H1 (cell line): ENCODE results near the gene MTR. TPM values are rescaled to one million over a fixed set of nuclear protein-coding genes. Genes with fewer than 3 reads are reported as not detected.
A peak's percentile ranks its signal among the peaks of the same experiment; 100 is the strongest.

Experiments
- CTCF ChIA-PET: fragments of 300-600 bp; sonication (Branson Sonifier 250); formaldehyde crosslinking; loops from one replicate; lab custom pipeline; 2021; ENCODE audit not compliant: partially characterized antibody; lab: Charles Lee
- POLR2A ChIA-PET: fragments of 300-600 bp; sonication (Branson Sonifier 250); formaldehyde crosslinking; loops from one replicate; lab custom pipeline; 2021; ENCODE audit warnings: inconsistent platforms; ENCODE audit not compliant: partially characterized antibody; lab: Charles Lee
- DNase-seq, 2 experiments: peaks; one replicate each; pipeline versions ENCODE4 v3.0.0 to v3.0.0-alpha.2; 2010 to 2022; ENCODE audit warnings: low spot score in 2 of 2, low read depth in 1 of 2, mixed read lengths in 1 of 2
- FAIRE-seq: peaks from 2 replicates; lab custom pipeline; 2011; peaks lifted over from hg19 to GRCh38; lab: Jason Lieb, UNC
- H2AFZ ChIP-seq: 2 replicates; pipeline ENCODE4 v1.8.1; 2012; ENCODE audit warnings: low read length, inconsistent platforms
- H2AK5ac ChIP-seq: 2 replicates; pipeline ENCODE4 v1.6.1; 2013; ENCODE audit warnings: low read depth, low read length
- H2BK120ac ChIP-seq: replicated peaks from 2 replicates; pipeline ENCODE3; 2013; ENCODE audit warnings: low read depth, low read length, inconsistent platforms
- H2BK12ac ChIP-seq: 2 replicates; pipeline ENCODE4 v1.6.1; 2013; ENCODE audit warnings: low read depth, low read length
- H2BK15ac ChIP-seq: 2 replicates; pipeline ENCODE4 v1.6.1; 2013; ENCODE audit warnings: low read length
- H2BK20ac ChIP-seq: 2 replicates; pipeline ENCODE4 v1.6.1; 2013; ENCODE audit warnings: low read length
- H2BK5ac ChIP-seq: 2 replicates; pipeline ENCODE4 v1.6.1; 2013; ENCODE audit warnings: low read depth, low read length
- H3K14ac ChIP-seq: 2 replicates; pipeline ENCODE4 v1.6.1; 2013; ENCODE audit warnings: inconsistent platforms; ENCODE audit not compliant: insufficient read length
- H3K18ac ChIP-seq: 2 replicates; pipeline ENCODE4 v1.6.1; 2013; ENCODE audit warnings: low read length; ENCODE audit errors: extremely low read depth
- H3K23ac ChIP-seq: 2 replicates; pipeline ENCODE4 v1.6.1; 2013; ENCODE audit warnings: inconsistent platforms; ENCODE audit not compliant: insufficient read length
- H3K23me2 ChIP-seq: 2 replicates; pipeline ENCODE4 v1.6.1; 2013; ENCODE audit warnings: low read depth, low read length
- H3K27ac ChIP-seq: 2 replicates; pipeline ENCODE4 v1.6.1; 2011; ENCODE audit warnings: low read depth, low read length, inconsistent platforms
- H3K27me3 ChIP-seq, 4 experiments: replicated peaks in 1 of 4; 1 replicate in 1 of 4; 2 replicates in 3 of 4; pipeline versions ENCODE4 v1.6.1 to v1.8.1; 2011 to 2013; ENCODE audit warnings: low read length in 3 of 4, mild to moderate bottlenecking in 3 of 4, inconsistent platforms in 2 of 4, mixed read lengths in 2 of 4, moderate library complexity in 1 of 4; ENCODE audit not compliant: control insufficient read depth in 3 of 4, insufficient read depth in 3 of 4; ENCODE audit errors: extremely low read depth in 1 of 4
- H3K36me3 ChIP-seq, 4 experiments: 2 replicates each; pipeline versions ENCODE4 v1.6.1 to v1.8.1; 2011 to 2013; ENCODE audit warnings: mild to moderate bottlenecking in 4 of 4, low read length in 3 of 4, moderate library complexity in 2 of 4, control low read depth in 1 of 4, inconsistent platforms in 1 of 4; ENCODE audit not compliant: insufficient read depth in 4 of 4, control insufficient read depth in 2 of 4
- H3K4ac ChIP-seq: replicated peaks from 2 replicates; pipeline ENCODE3; 2013; ENCODE audit warnings: low read length, low read depth, mixed read lengths, inconsistent platforms; ENCODE audit not compliant: insufficient read length
- H3K4me1 ChIP-seq, 4 experiments: replicated peaks in 1 of 4; 1 replicate in 1 of 4; 2 replicates in 3 of 4; pipeline versions ENCODE4 v1.6.1 to v1.8.1; 2011 to 2013; ENCODE audit warnings: low read length in 3 of 4, inconsistent platforms in 2 of 4, mixed read lengths in 1 of 4; ENCODE audit not compliant: insufficient read depth in 4 of 4, control insufficient read depth in 3 of 4
- H3K4me2 ChIP-seq, 2 experiments: 2 replicates each; pipeline versions ENCODE4 v1.6.1 to v1.8.1; 2011 to 2013; ENCODE audit warnings: low read depth in 2 of 2, low read length in 2 of 2, control low read depth in 1 of 2, inconsistent platforms in 1 of 2, mild to moderate bottlenecking in 1 of 2; ENCODE audit not compliant: insufficient read depth in 1 of 2
- H3K4me3 ChIP-seq, 4 experiments: fragments of 200-600, 300-600 bp in 1 of 4; sonication (generic), shearing (Covaris generic), sonication (Bioruptor Twin) in 1 of 4; 2 replicates each; pipeline versions ENCODE4 v1.5.1 to v1.8.1; 2011 to 2016; ENCODE audit warnings: low read length in 4 of 4, low read depth in 3 of 4, control low read depth in 2 of 4, inconsistent platforms in 2 of 4, mild to moderate bottlenecking in 2 of 4, mixed read lengths in 1 of 4, moderate library complexity in 1 of 4; ENCODE audit not compliant: insufficient read depth in 2 of 4; ENCODE audit errors: extremely low read depth in 1 of 4
- H3K56ac ChIP-seq: replicated peaks from 2 replicates; pipeline ENCODE3; 2013; ENCODE audit warnings: low read depth, mild to moderate bottlenecking, mixed read lengths, low read length, inconsistent platforms; ENCODE audit not compliant: insufficient read length
- H3K79me1 ChIP-seq: 2 replicates; pipeline ENCODE4 v1.6.1; 2013; ENCODE audit warnings: low read depth, low read length, control low read depth
- H3K79me2 ChIP-seq, 2 experiments: 2 replicates each; pipeline versions ENCODE4 v1.6.1 to v1.8.1; 2012 to 2013; ENCODE audit warnings: low read length in 2 of 2, mild to moderate bottlenecking in 2 of 2, inconsistent platforms in 1 of 2; ENCODE audit not compliant: insufficient read depth in 2 of 2, control insufficient read depth in 1 of 2
- H3K9ac ChIP-seq, 4 experiments: replicated peaks in 1 of 4; 1 replicate in 1 of 4; 2 replicates in 3 of 4; pipeline versions ENCODE4 v1.6.1 to v1.8.1; 2011 to 2013; ENCODE audit warnings: low read depth in 3 of 4, low read length in 3 of 4, control low read depth in 2 of 4, mild to moderate bottlenecking in 2 of 4, moderate library complexity in 2 of 4, inconsistent platforms in 1 of 4; ENCODE audit errors: extremely low read depth in 1 of 4
- H3K9me3 ChIP-seq, 2 experiments: 2 replicates each; pipeline versions ENCODE4 v1.6.1 to v1.8.1; 2012 to 2013; ENCODE audit warnings: mild to moderate bottlenecking in 2 of 2, moderate library complexity in 2 of 2, control low read depth in 1 of 2, inconsistent platforms in 1 of 2, low read depth in 1 of 2, low read length in 1 of 2, mixed read lengths in 1 of 2; ENCODE audit not compliant: insufficient read depth in 2 of 2
- H4K20me1 ChIP-seq, 2 experiments: replicated peaks in 1 of 2; 2 replicates each; pipeline versions ENCODE3 to v1.8.1; 2011 to 2013; ENCODE audit warnings: inconsistent platforms in 2 of 2, low read length in 2 of 2, mild to moderate bottlenecking in 1 of 2; ENCODE audit not compliant: insufficient read depth in 2 of 2, control insufficient read depth in 1 of 2
- H4K5ac ChIP-seq: 2 replicates; pipeline ENCODE4 v1.6.1; 2013; ENCODE audit warnings: low read length, low read depth, mixed read lengths, inconsistent platforms; ENCODE audit not compliant: insufficient read length
- H4K8ac ChIP-seq: 2 replicates; pipeline ENCODE4 v1.8.0; 2013; ENCODE audit warnings: mild to moderate bottlenecking, moderate library complexity, low read length, inconsistent platforms; ENCODE audit not compliant: insufficient read depth; ENCODE audit errors: extremely low read depth
- H4K91ac ChIP-seq: replicated peaks from 2 replicates; pipeline ENCODE3; 2013; ENCODE audit warnings: low read length, mixed read lengths, inconsistent platforms; ENCODE audit not compliant: insufficient read length
- EP300 ChIP-seq, 2 experiments: IDR thresholded peaks; 1 replicate in 1 of 2; 2 replicates in 1 of 2; pipeline ENCODE4 v1.6.1; 2011 to 2012; ENCODE audit warnings: low read depth in 2 of 2, low read length in 2 of 2, mild to moderate bottlenecking in 2 of 2, borderline replicate concordance in 1 of 2, inconsistent platforms in 1 of 2, moderate library complexity in 1 of 2
- EZH2 ChIP-seq: fragments of 200-600 bp; sonication (generic); IDR thresholded peaks from 2 replicates; pipeline ENCODE4 v1.7.1; 2012; ENCODE audit warnings: low read depth, mild to moderate bottlenecking, moderate library complexity, low read length, inconsistent platforms; ENCODE audit not compliant: severe bottlenecking
- HDAC2 ChIP-seq, 2 experiments: fragments of 300-600 bp in 1 of 2; sonication (generic) in 1 of 2; IDR thresholded peaks; 2 replicates each; pipeline ENCODE4 v1.6.1; 2011 to 2012; ENCODE audit warnings: low read depth in 2 of 2, low read length in 2 of 2, mild to moderate bottlenecking in 2 of 2, moderate library complexity in 2 of 2, borderline replicate concordance in 1 of 2, inconsistent platforms in 1 of 2
- RAD21 ChIP-seq, 2 experiments: IDR thresholded peaks in 1 of 2; conservative IDR thresholded peaks in 1 of 2; 2 replicates each; pipeline ENCODE4 v1.6.1; 2011; ENCODE audit warnings: low read depth in 2 of 2, low read length in 2 of 2, improper control_type of control experiment in 1 of 2, inconsistent platforms in 1 of 2, mild to moderate bottlenecking in 1 of 2, moderate library complexity in 1 of 2
- SIX5 ChIP-seq: IDR thresholded peaks from 2 replicates; pipeline ENCODE4 v1.6.1; 2011; ENCODE audit warnings: mild to moderate bottlenecking, low read depth, low read length
- TAF1 ChIP-seq: IDR thresholded peaks from 2 replicates; pipeline ENCODE4 v1.6.1; 2011; ENCODE audit warnings: mild to moderate bottlenecking, low read depth, low read length
- USF2 ChIP-seq: IDR thresholded peaks from 2 replicates; pipeline ENCODE4 v1.6.1; 2011; ENCODE audit warnings: low read length, improper control_type of control experiment
- WGBS, 2 experiments: shearing (Covaris generic) in 1 of 2; methylation state at CpG; one replicate each; pipeline versions ENCODE4 v1.1.6 to v1.1.7; 2013 to 2015; ENCODE audit warnings: low lambda C conversion rate in 2 of 2, mixed read lengths in 2 of 2, inconsistent platforms in 1 of 2, low coverage in 1 of 2, missing lambda C conversion rate in 1 of 2; ENCODE audit not compliant: insufficient replicate concordance in 2 of 2, insufficient coverage in 1 of 2, insufficient read length in 1 of 2; ENCODE audit errors: extremely low coverage in 1 of 2, missing lambda C conversion rate in 1 of 2; 5-methylcytosine and 5-hydroxymethylcytosine counted together
- polyA plus RNA-seq, 7 experiments: library from polyadenylated mRNA; depleted of rRNA in 3 of 7; stranded (reverse) in 5 of 7; unstranded in 2 of 7; fragments of >200 nt in 5 of 7; fragments of 200-250 nt in 2 of 7; gene quantifications; 1 replicate in 5 of 7; 2 replicates in 1 of 7; 4 replicates in 1 of 7; pipeline versions ENCODE4 v1.2.1 to v1.2.3, GENCODE V29; 2011 to 2013; ENCODE audit warnings: missing spikeins in 2 of 7, mixed read lengths in 2 of 7
- total RNA-seq: library from RNA; stranded (reverse); fragmentation: NEBNext Ultra II Directional; extraction: Animal tissue kit (Norgen Biotek cat#: 25700); gene quantifications from 2 replicates; pipeline ENCODE4 v1.2.1, GENCODE V29; 2021
- TF ChIP-seq, protein P1 (sequence below): IDR thresholded peaks from 2 replicates; pipeline ENCODE4 v1.6.1; 2011; ENCODE audit warnings: low read depth, mild to moderate bottlenecking, low read length; ENCODE audit not compliant: insufficient read depth
- TF ChIP-seq, protein P2 (sequence below): IDR thresholded peaks from 2 replicates; pipeline ENCODE4 v1.6.1; 2012; ENCODE audit warnings: low read length, inconsistent platforms

Gene MTR
- total and polyA plus RNA-seq, 2 of the 8 experiments (the other 6 are each of a cell fraction or from before 2014, with no cell fraction given): 4.8 to 27.4 TPM

GRCh38 chr1:236948381-236948780, 153.3 kb downstream of the MTR start:
- CTCF ChIA-PET: no interaction called here
- TF ChIP-seq USF2 (no peak), EP300 (IDR thresholded peaks at IDR 0.05; ENCODE audit: borderline replicate concordance in 1 of 2, low read depth in 2 of 2, low read length in 2 of 2) (no peak), RAD21 (IDR thresholded peaks at IDR 0.05 in 1 of 2, conservative IDR thresholded peaks at IDR 0.05 in 1 of 2; ENCODE audit: low read depth in 2 of 2, low read length in 2 of 2) (no peak), EZH2 (no peak), TAF1 (no peak), HDAC2 (IDR thresholded peaks at IDR 0.05; ENCODE audit: borderline replicate concordance in 1 of 2, low read depth in 2 of 2, low read length in 2 of 2) (no peak), SIX5 (no peak)
- TF ChIP-seq, protein P1, sequence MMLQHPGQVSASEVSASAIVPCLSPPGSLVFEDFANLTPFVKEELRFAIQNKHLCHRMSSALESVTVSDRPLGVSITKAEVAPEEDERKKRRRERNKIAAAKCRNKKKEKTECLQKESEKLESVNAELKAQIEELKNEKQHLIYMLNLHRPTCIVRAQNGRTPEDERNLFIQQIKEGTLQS: no peak
- TF ChIP-seq, protein P2, sequence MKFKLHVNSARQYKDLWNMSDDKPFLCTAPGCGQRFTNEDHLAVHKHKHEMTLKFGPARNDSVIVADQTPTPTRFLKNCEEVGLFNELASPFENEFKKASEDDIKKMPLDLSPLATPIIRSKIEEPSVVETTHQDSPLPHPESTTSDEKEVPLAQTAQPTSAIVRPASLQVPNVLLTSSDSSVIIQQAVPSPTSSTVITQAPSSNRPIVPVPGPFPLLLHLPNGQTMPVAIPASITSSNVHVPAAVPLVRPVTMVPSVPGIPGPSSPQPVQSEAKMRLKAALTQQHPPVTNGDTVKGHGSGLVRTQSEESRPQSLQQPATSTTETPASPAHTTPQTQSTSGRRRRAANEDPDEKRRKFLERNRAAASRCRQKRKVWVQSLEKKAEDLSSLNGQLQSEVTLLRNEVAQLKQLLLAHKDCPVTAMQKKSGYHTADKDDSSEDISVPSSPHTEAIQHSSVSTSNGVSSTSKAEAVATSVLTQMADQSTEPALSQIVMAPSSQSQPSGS: no peak

More at GRCh38 chr1:236948381-236948780, 153.3 kb downstream of the MTR start:
- Histone ChIP-seq H3K4me3 (no peak overlapping the region), H2AFZ (peak overlapping the region; percentile 55), H3K27me3 (no peaks in the 10 kb centered on the region), H4K8ac (no peak overlapping the region), H3K4me1 (peaks cover 0 to 12% (median 4%) of the 10 kb centered on the region in 4 experiments; a peak in 5 of 7 replicates), H3K14ac (no peak overlapping the region), H3K4ac (no peak overlapping the region), H2BK12ac (no peak overlapping the region), H3K79me1 (no peaks in the 10 kb centered on the region), H3K27ac (no peak overlapping the region), H3K23ac (no peak overlapping the region), H2BK20ac (no peak overlapping the region), H2BK120ac (no peak overlapping the region), H3K9ac (no peak overlapping the region), H2BK5ac (no peak overlapping the region), H4K5ac (no peak overlapping the region), H4K20me1 (no peaks in the 10 kb centered on the region), H3K36me3 (no peaks in the 10 kb centered on the region), H2AK5ac (no peak overlapping the region), H3K56ac (no peak overlapping the region), H2BK15ac (no peak overlapping the region), H3K9me3 (no peaks in the 10 kb centered on the region), H4K91ac (no peak overlapping the region), H3K23me2 (no peaks in the 10 kb centered on the region), H3K4me2 (no peak overlapping the region), H3K18ac (no peak overlapping the region), H3K79me2 (no peaks in the 10 kb centered on the region; a peak in 1 of 4 replicates)
- POLR2A ChIA-PET: interaction anchor here (1.0 kb wide), 1 partner anchor 10 kb away, joined by 5 read pairs; no protein-coding TSS in a partner anchor
- FAIRE-seq (no peak), DNase-seq (no peak)
- WGBS, 2 experiments: 85% methylated on average over 4 of the region's 4 CpGs; no CpG with 5 or more reads in 1 of the 2 experiments
